Measurements from ENCODE around the gene KRTAP19-6.

The KRTAP19-6 gene, protein sequence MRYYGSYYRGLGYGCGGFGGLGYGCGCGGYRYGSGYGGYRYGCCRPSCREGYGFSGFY

GRCh38 chr21:30541764-30542163 is at the start of gene KRTAP19-6:
Gene KRTAP19-6, minus strand, starts transcription at chr21:30541864. Its CDS starts 31 bp downstream, at chr21:30541833.
- Histone ChIP-seq H3K27ac (ENCODE audit: low read depth, low read length) (no peak within 1 kb of the TSS), H3K4me1 (ENCODE audit: control insufficient read depth, insufficient read depth, low read length) (no peaks in the 10 kb centered on the region), H3K27me3 (ENCODE audit: control insufficient read depth, insufficient read depth, low read length) (no peaks in the 10 kb centered on the region), H3K9me3 (ENCODE audit: control insufficient read depth, insufficient read depth, low read depth, low read length) (no peaks in the 10 kb centered on the region), H3K4me3 (ENCODE audit: low read depth, low read length) (no peak within 1 kb of the TSS), H3K36me3 (ENCODE audit: control insufficient read depth, insufficient read depth, low read length) (no peaks in the 10 kb centered on the region), H3K9ac (ENCODE audit: low read length) (no peak within 1 kb of the TSS)

DNA sequence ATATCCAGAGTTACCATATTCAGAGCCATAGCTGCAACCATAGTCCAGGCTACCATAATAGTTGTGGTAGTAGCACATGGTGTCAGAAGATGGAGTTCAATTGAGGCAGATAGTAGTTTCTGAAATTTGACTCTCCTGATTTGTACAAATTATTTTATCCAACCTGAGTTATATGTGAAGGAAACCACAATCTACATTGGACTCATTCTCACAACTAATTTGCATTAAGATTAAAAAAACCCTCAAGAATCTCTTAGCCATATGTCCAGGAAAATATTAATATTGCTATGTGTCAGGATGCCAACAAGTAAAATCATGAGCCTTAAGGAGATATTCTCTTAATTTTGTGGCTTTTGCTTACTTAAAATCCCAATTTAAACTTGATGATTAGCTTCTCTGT is 48.6 kb upstream of the KRTAP19-6 start, which contains the start of gene KRTAP22-2:
KRTAP22-2 (minus strand) TSS at position 101 of the 400 bp plus-strand sequence.
- Histone ChIP-seq H3K27ac (ENCODE audit: low read depth, low read length) (no peak within 1 kb of the TSS), H3K9me3 (ENCODE audit: control insufficient read depth, insufficient read depth, low read depth, low read length) (no peaks in the 10 kb centered on the region), H3K9ac (ENCODE audit: low read length) (no peak within 1 kb of the TSS), H3K36me3 (ENCODE audit: control insufficient read depth, insufficient read depth, low read length) (no peaks in the 10 kb centered on the region), H3K4me1 (ENCODE audit: control insufficient read depth, insufficient read depth, low read length) (no peaks in the 10 kb centered on the region), H3K27me3 (ENCODE audit: control insufficient read depth, insufficient read depth, low read length) (no peaks in the 10 kb centered on the region), H3K4me3 (ENCODE audit: low read depth, low read length) (no peak within 1 kb of the TSS)

DNA sequence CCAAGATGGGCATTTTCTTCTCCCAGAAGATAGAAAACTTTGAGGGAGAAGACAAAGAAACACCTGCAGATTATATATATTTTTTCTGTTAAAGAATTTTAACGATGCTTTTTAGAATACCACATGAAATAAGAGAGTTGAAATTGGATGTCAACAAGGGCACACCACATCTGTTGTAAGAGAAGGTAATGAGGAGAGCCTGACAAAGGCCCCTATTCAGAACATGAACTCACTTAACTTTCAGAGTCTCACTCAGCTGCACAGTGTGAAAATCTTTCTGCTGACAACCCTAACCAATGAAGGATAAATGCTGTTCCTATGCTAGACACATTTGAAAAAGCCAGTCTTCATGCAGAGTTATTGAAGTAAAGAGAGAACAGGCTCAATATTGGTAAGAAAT is 41.2 kb upstream of the KRTAP19-6 start:
- no peak overlapping the region for H3K4me3 ChIP-seq (ENCODE audit: low read depth, low read length)
- no peaks in the 10 kb centered on the region for H3K36me3 ChIP-seq (ENCODE audit: control insufficient read depth, insufficient read depth, low read length)
- no peaks in the 10 kb centered on the region for H3K27me3 ChIP-seq (ENCODE audit: control insufficient read depth, insufficient read depth, low read length)
- no peak overlapping the region for H3K27ac ChIP-seq (ENCODE audit: low read depth, low read length)
- no peaks in the 10 kb centered on the region for H3K4me1 ChIP-seq (ENCODE audit: control insufficient read depth, insufficient read depth, low read length)
- H3K9me3 ChIP-seq (ENCODE audit: control insufficient read depth, insufficient read depth, low read depth, low read length) = no peaks in the 10 kb centered on the region
- H3K9ac ChIP-seq (ENCODE audit: low read length) = no peak overlapping the region

- no peaks in the 10 kb centered on the region for H3K27me3 ChIP-seq (ENCODE audit: control insufficient read depth, insufficient read depth, low read length)
- no peak overlapping the region for H3K9ac ChIP-seq (ENCODE audit: low read length)
- no peak overlapping the region for H3K4me3 ChIP-seq (ENCODE audit: low read depth, low read length)
- H3K27ac ChIP-seq (ENCODE audit: low read depth, low read length) = no peak overlapping the region
- no peaks in the 10 kb centered on the region for H3K4me1 ChIP-seq (ENCODE audit: control insufficient read depth, insufficient read depth, low read length)
- H3K9me3 ChIP-seq (ENCODE audit: control insufficient read depth, insufficient read depth, low read depth, low read length) = no peaks in the 10 kb centered on the region
- H3K36me3 ChIP-seq (ENCODE audit: control insufficient read depth, insufficient read depth, low read length) = no peaks in the 10 kb centered on the region
Measured at GRCh38 chr21:30580132-30580531, 38.5 kb upstream of the KRTAP19-6 start.

DNA sequence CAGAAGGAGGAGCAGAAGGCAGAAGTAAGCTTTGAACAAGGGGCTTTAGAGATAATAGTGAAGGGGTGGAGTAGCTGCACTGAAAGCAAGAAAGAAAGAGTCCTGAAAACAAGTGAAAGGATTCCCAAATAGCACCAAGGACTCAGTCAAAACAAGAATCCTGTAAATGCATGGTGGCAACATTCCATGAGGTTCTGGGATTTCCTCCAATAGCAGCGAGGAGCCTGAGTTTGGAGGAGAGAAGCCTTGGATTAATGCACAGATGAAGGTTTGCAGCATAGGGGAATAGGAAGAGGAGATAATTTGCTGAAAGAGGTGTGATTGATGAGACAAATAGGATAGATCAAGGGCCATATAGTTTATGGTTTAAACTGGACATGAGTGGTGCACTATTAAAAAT is 37.7 kb upstream of the KRTAP19-6 start:
- no peaks in the 10 kb centered on the region for H3K9me3 ChIP-seq (ENCODE audit: control insufficient read depth, insufficient read depth, low read depth, low read length)
- H3K27me3 ChIP-seq (ENCODE audit: control insufficient read depth, insufficient read depth, low read length) = no peaks in the 10 kb centered on the region
- H3K27ac ChIP-seq (ENCODE audit: low read depth, low read length) = no peak overlapping the region
- no peak overlapping the region for H3K9ac ChIP-seq (ENCODE audit: low read length)
- no peak overlapping the region for H3K4me3 ChIP-seq (ENCODE audit: low read depth, low read length)
- H3K4me1 ChIP-seq (ENCODE audit: control insufficient read depth, insufficient read depth, low read length) = no peaks in the 10 kb centered on the region
- H3K36me3 ChIP-seq (ENCODE audit: control insufficient read depth, insufficient read depth, low read length) = no peaks in the 10 kb centered on the region

DNA sequence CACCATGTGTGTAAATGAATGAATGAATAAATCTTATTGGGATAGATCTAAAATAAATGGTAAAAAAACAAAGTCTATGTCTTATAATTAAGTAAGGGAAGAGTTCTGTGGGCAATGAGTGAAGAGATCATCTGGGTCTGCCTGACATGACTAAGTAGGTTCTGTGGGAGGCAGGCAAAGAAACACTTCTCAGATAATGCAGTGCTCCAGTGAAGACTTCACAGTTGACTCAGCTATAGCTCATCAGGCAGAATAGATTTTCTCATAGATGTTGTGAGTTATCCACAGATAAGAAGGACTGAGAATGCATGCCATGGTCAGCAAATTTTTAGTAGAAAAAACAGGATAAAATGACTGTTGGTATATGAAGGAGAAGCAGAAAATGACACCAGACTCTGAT is 36.1 kb upstream of the KRTAP19-6 start:
- Histone ChIP-seq H3K9me3 (ENCODE audit: control insufficient read depth, insufficient read depth, low read depth, low read length) (no peaks in the 10 kb centered on the region), H3K9ac (ENCODE audit: low read length) (no peak overlapping the region), H3K4me1 (ENCODE audit: control insufficient read depth, insufficient read depth, low read length) (no peaks in the 10 kb centered on the region), H3K36me3 (ENCODE audit: control insufficient read depth, insufficient read depth, low read length) (no peaks in the 10 kb centered on the region), H3K27ac (ENCODE audit: low read depth, low read length) (no peak overlapping the region), H3K27me3 (ENCODE audit: control insufficient read depth, insufficient read depth, low read length) (no peaks in the 10 kb centered on the region), H3K4me3 (ENCODE audit: low read depth, low read length) (no peak overlapping the region)

GRCh38 chr21:30567617-30568016 is 26.0 kb upstream of the KRTAP19-6 start:
- H3K4me3 ChIP-seq (ENCODE audit: low read depth, low read length) = no peak overlapping the region
- H3K36me3 ChIP-seq (ENCODE audit: control insufficient read depth, insufficient read depth, low read length) = no peaks in the 10 kb centered on the region
- H3K27me3 ChIP-seq (ENCODE audit: control insufficient read depth, insufficient read depth, low read length) = no peaks in the 10 kb centered on the region
- H3K9me3 ChIP-seq (ENCODE audit: control insufficient read depth, insufficient read depth, low read depth, low read length) = no peaks in the 10 kb centered on the region
- H3K9ac ChIP-seq (ENCODE audit: low read length) = no peak overlapping the region
- H3K27ac ChIP-seq (ENCODE audit: low read depth, low read length) = no peak overlapping the region
- H3K4me1 ChIP-seq (ENCODE audit: control insufficient read depth, insufficient read depth, low read length) = no peaks in the 10 kb centered on the region

DNA sequence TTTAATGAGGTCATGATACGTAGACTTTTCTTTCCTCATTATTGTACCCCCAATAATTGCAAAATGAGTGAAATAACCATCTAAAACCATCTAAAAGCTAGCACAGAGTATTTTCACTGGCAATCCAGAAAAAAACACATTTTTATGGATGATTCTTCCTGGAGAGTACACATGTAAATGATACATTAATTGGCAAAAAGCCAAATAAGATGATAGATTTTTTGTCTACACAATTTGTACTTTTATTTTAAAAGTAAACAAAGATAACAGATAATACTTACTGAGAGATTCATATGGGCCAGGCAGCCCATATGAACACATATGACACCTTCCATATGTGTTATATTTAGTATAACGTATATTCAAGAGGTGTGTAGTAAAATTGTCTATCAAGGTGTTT is 22.0 kb upstream of the KRTAP19-6 start:
- Histone ChIP-seq H3K4me3 (ENCODE audit: low read depth, low read length) (no peak overlapping the region), H3K9me3 (ENCODE audit: control insufficient read depth, insufficient read depth, low read depth, low read length) (no peaks in the 10 kb centered on the region), H3K9ac (ENCODE audit: low read length) (no peak overlapping the region), H3K4me1 (ENCODE audit: control insufficient read depth, insufficient read depth, low read length) (no peaks in the 10 kb centered on the region), H3K27me3 (ENCODE audit: control insufficient read depth, insufficient read depth, low read length) (no peaks in the 10 kb centered on the region), H3K27ac (ENCODE audit: low read depth, low read length) (no peak overlapping the region), H3K36me3 (ENCODE audit: control insufficient read depth, insufficient read depth, low read length) (no peaks in the 10 kb centered on the region)

- H3K36me3 ChIP-seq (ENCODE audit: control insufficient read depth, insufficient read depth, low read length) = no peaks in the 10 kb centered on the region
- H3K27me3 ChIP-seq (ENCODE audit: control insufficient read depth, insufficient read depth, low read length) = no peaks in the 10 kb centered on the region
- H3K4me3 ChIP-seq (ENCODE audit: low read depth, low read length) = no peak overlapping the region
- no peaks in the 10 kb centered on the region for H3K9me3 ChIP-seq (ENCODE audit: control insufficient read depth, insufficient read depth, low read depth, low read length)
- no peaks in the 10 kb centered on the region for H3K4me1 ChIP-seq (ENCODE audit: control insufficient read depth, insufficient read depth, low read length)
- no peak overlapping the region for H3K9ac ChIP-seq (ENCODE audit: low read length)
- H3K27ac ChIP-seq (ENCODE audit: low read depth, low read length) = no peak overlapping the region
Measured at GRCh38 chr21:30563072-30563471, 21.4 kb upstream of the KRTAP19-6 start.

DNA sequence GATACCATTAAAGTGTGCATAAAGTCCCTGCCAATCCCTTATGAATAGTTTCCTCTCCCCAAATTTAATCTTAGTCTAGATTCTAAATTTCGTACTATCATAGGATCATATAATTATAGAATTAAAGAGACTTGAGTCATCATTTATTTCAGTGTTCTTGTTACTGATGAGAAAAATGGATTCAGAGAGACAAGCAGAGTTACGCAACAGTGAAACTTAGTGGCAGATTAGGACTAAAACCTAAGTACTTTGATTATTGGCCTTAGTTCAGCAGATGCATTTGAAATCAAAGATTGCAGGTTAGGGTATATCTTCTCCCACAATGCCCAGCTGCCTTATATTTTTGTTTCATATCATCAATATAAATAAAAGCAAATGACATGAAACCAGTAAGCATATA is 20.3 kb upstream of the KRTAP19-6 start:
- Histone ChIP-seq H3K9ac (ENCODE audit: low read length) (no peak overlapping the region), H3K27me3 (ENCODE audit: control insufficient read depth, insufficient read depth, low read length) (no peaks in the 10 kb centered on the region), H3K4me3 (ENCODE audit: low read depth, low read length) (no peak overlapping the region), H3K27ac (ENCODE audit: low read depth, low read length) (no peak overlapping the region), H3K9me3 (ENCODE audit: control insufficient read depth, insufficient read depth, low read depth, low read length) (no peaks in the 10 kb centered on the region), H3K4me1 (ENCODE audit: control insufficient read depth, insufficient read depth, low read length) (no peaks in the 10 kb centered on the region), H3K36me3 (ENCODE audit: control insufficient read depth, insufficient read depth, low read length) (no peaks in the 10 kb centered on the region)

- Histone ChIP-seq H3K9ac (ENCODE audit: low read length) (no peak within 1 kb of the TSS), H3K36me3 (ENCODE audit: control insufficient read depth, insufficient read depth, low read length) (no peaks in the 10 kb centered on the region), H3K9me3 (ENCODE audit: control insufficient read depth, insufficient read depth, low read depth, low read length) (no peaks in the 10 kb centered on the region), H3K4me3 (ENCODE audit: low read depth, low read length) (no peak within 1 kb of the TSS), H3K4me1 (ENCODE audit: control insufficient read depth, insufficient read depth, low read length) (no peaks in the 10 kb centered on the region), H3K27ac (ENCODE audit: low read depth, low read length) (no peak within 1 kb of the TSS), H3K27me3 (ENCODE audit: control insufficient read depth, insufficient read depth, low read length) (no peaks in the 10 kb centered on the region)
Measured at GRCh38 chr21:30561264-30561895, 19.7 kb upstream of the KRTAP19-6 start, which contains the start of gene KRTAP19-7. Gene KRTAP19-7, minus strand, starts transcription at chr21:30561314. Its CDS starts 25 bp downstream, at chr21:30561289.
